Keratinocyte (primary cell): ENCODE measurements around the gene VDAC2.

Source experiments
- CTCF ChIP-seq, 3 experiments: IDR thresholded peaks in 1 of 3; conservative IDR thresholded peaks in 1 of 3; optimal IDR thresholded peaks in 1 of 3; 2 replicates in 2 of 3; 3 replicates in 1 of 3; pipeline versions ENCODE3 to v1.5.1; 2011; ENCODE audit warnings: low read length in 3 of 3, mild to moderate bottlenecking in 3 of 3, moderate library complexity in 2 of 3, control low read depth in 1 of 3, inconsistent platforms in 1 of 3; ENCODE audit not compliant: insufficient read depth in 2 of 3; ENCODE audit errors: extremely low read depth in 1 of 3
- EZH2 ChIP-seq: IDR thresholded peaks from one replicate; pipeline ENCODE4 v1.6.1; 2012; ENCODE audit warnings: inconsistent platforms, mild to moderate bottlenecking, low read length, moderate library complexity

GRCh38 chr10:75207079-75207856 is 3.3 kb upstream of the VDAC2 start:
- no peak for TF ChIP-seq CTCF (optimal IDR thresholded peaks at IDR 0.05 in 1 of 3, IDR thresholded peaks at IDR 0.05 in 1 of 3, conservative IDR thresholded peaks at IDR 0.05 in 1 of 3; ENCODE audit: extremely low read depth in 1 of 3, insufficient read depth in 2 of 3, low read length in 3 of 3)
- TF ChIP-seq EZH2: no peak
